NB4 (cell line): Measurements from ENCODE around the gene JAKMIP2.
"Not testable (repeated sequence)": the region's sequence is repeated elsewhere in the genome, so short reads cannot be mapped to it uniquely, and the experiment has no call there.

Source experiments
- DNase-seq: peaks from one replicate; pipeline ENCODE4 v3.0.0; 2010; ENCODE audit warnings: low read depth
- H3K4me3 ChIP-seq: one replicate; pipeline ENCODE4 v1.5.1; 2011; ENCODE audit warnings: mild to moderate bottlenecking, low read depth, low read length, moderate library complexity
- MYC ChIP-seq: IDR thresholded peaks from 2 replicates; pipeline ENCODE4 v1.6.1; 2011; ENCODE audit warnings: low read depth, low read length
- POLR2A ChIP-seq: IDR thresholded peaks from 2 replicates; pipeline ENCODE4 v1.6.1; 2011; ENCODE audit warnings: mild to moderate bottlenecking; ENCODE audit not compliant: insufficient read length; ENCODE audit errors: extremely low read depth
- TF ChIP-seq, protein P1 (sequence below): IDR thresholded peaks from one replicate; pipeline ENCODE4 v1.5.1; 2012; ENCODE audit warnings: low read depth, low read length
- TF ChIP-seq, protein P2 (sequence below): IDR thresholded peaks from 2 replicates; pipeline ENCODE4 v1.6.1; 2011; ENCODE audit warnings: low read depth, low read length

Gene JAKMIP2

DNA sequence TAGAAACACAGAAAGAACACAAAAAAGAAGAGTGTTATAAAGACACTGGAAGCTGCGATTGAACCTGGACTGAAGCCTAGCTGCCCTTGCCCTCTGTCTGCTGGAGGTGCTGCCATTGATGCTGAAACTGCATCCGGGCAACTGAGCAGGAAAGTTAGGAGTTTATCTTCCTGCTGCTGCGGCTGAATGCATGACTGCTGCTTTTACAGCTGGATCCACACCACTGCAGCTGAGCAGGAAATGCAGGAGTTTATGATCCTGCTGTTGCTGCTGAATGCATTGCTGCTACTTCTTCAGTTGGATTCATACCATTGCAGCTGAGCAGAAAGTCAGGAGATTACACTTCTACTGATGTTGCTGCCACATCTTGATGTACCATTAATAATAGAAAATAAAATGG, 21.8 kb upstream of the JAKMIP2 start:
- no peak for TF ChIP-seq POLR2A
- TF ChIP-seq, protein P1, sequence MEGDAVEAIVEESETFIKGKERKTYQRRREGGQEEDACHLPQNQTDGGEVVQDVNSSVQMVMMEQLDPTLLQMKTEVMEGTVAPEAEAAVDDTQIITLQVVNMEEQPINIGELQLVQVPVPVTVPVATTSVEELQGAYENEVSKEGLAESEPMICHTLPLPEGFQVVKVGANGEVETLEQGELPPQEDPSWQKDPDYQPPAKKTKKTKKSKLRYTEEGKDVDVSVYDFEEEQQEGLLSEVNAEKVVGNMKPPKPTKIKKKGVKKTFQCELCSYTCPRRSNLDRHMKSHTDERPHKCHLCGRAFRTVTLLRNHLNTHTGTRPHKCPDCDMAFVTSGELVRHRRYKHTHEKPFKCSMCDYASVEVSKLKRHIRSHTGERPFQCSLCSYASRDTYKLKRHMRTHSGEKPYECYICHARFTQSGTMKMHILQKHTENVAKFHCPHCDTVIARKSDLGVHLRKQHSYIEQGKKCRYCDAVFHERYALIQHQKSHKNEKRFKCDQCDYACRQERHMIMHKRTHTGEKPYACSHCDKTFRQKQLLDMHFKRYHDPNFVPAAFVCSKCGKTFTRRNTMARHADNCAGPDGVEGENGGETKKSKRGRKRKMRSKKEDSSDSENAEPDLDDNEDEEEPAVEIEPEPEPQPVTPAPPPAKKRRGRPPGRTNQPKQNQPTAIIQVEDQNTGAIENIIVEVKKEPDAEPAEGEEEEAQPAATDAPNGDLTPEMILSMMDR = no peak
- no peak for TF ChIP-seq MYC
- TF ChIP-seq, protein P2, sequence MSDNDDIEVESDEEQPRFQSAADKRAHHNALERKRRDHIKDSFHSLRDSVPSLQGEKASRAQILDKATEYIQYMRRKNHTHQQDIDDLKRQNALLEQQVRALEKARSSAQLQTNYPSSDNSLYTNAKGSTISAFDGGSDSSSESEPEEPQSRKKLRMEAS = no peak
- H3K4me3 ChIP-seq = no peak overlapping the region
- no peak for DNase-seq

DNA sequence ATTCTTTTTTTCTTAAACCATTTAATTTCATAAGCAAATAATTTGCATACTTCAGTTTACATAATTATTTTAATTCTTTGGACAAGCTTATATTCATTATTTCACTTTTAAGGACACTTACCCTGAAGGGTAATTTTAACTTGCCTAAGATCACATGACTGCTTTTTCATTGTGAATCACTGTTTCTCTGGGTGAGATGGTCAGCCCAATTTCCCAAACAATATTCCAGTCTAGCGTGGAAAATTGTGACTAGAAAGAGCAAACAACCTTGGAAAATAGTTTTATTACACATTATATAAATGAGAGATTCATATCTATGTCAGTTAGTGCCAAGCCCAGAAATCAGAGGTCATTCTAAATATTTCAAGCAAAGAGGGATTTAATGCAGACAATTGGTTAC, 21.4 kb upstream of the JAKMIP2 start:
- no peak for TF ChIP-seq POLR2A
- no peak for TF ChIP-seq MYC
- TF ChIP-seq, protein P1 = no peak
- TF ChIP-seq, protein P2 = no peak
- no peak overlapping the region for H3K4me3 ChIP-seq
- DNase-seq = no peak

DNA sequence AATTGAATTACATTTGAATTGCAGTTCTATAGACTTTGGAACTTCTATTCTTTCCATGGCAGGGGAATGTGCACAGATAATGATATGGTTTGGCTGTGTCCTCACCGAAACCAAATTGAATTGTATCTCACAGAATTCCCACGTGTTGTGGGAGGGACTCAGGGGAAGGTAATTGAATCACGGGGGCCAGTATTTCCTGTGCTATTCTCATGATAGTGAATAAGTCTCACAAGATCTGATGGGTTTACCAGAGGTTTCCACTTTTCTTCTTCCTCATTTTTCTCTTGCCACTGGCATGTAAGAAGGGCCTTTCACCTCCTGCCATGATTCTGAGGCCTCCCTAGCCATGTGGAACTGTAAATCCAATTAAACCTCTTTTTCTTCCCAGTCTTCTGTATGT, 20.6 kb upstream of the JAKMIP2 start:
- DNase-seq, H3K4me3 ChIP-seq: not testable (repeated sequence)

DNA sequence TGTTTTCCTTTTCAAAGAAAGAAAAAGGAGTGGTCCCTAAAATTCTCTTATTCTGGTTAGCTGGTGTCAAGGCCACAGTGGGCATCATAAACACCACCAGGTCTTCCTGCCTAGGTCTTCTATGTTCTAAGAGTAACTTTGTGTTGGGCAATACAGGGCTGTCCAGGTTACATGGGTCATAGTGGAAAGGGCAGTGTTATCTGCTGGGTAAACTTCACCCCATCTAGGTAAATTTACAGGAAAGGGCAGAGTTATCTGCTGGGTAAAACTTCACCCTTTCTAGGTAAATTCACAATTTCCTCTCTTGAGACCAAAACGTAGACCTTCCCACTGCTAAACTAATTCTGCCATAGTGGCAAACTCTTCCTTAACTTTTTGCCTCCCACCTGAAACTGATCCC, 18.9 kb upstream of the JAKMIP2 start:
- no peak for DNase-seq
- no peak for TF ChIP-seq MYC
- TF ChIP-seq, protein P2 = no peak
- TF ChIP-seq, protein P1 = no peak
- H3K4me3 ChIP-seq = no peak overlapping the region

DNA sequence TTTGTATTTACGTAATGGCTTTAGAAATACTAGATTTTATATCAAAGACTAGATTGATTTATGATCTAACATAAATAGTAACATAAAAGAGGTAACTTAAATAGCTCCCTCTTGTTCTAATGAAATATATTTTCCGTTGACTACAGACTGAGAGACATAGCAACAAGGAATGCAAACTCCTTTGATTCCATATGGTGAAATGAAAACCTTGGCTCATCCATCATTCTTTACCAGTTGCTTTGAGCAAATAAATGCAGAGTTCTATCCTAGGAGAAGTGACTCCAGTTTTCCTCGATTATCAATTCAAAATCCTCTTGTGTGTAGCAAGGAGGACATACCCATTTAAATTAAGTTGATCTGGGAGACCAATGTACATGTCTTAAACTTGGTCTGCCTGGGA, 18.0 kb upstream of the JAKMIP2 start:
- no peak for DNase-seq
- TF ChIP-seq, protein P2 = no peak
- TF ChIP-seq, protein P1 = no peak
- TF ChIP-seq POLR2A = no peak
- TF ChIP-seq MYC = no peak
- no peak overlapping the region for H3K4me3 ChIP-seq

DNA sequence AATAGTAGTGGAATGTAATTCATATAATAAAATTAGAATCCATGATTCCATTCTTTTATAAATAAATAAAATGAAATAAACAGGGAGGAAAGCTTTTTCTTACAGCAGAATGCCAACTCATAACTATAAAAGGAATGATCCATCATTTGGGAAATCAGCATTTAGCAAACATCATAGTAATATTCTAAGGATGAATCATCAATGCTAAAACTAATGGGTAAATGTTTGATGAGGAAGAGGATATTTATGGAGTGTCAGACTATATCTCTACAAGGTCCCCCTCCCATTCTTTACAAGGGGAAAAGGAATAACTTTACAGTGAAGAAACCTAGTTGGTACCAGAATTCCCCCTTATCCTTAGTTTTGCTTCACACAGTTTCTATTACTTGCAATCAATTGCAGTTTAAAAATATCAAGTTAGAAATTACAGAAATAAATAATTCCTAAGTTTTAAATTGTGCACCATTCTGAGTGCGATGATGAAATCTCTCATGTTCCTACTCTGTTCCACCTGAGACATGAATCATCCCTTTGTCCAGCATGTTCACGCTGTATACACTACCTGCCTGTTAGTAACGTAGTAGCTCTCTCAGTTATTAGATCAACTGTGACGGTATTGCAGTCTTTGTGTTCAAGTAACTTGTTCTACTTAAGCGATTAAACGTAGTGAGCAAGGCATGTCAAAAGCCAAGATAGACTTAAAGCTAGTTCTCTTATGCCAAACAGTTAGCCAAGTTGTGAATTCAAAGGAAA, 14.2 kb upstream of the JAKMIP2 start:
- TF ChIP-seq, protein P1 = no peak
- no peak for TF ChIP-seq MYC
- DNase-seq = no peak
- no peak overlapping the region for H3K4me3 ChIP-seq
